Jurkat, Clone E6-1 (cell line): ENCODE measurements around the gene MAN2B1.
"Not testable (repeated sequence)": the region's sequence is repeated elsewhere in the genome, so short reads cannot be mapped to it uniquely, and the experiment has no call there.

ENCODE experiments used
- DNase-seq: peaks from one replicate; pipeline ENCODE4 v3.0.0-alpha.2; 2011; ENCODE audit warnings: low read depth, low spot score
- H3K4me3 ChIP-seq: 2 replicates; pipeline ENCODE4 v1.5.1; 2011; ENCODE audit warnings: mild to moderate bottlenecking, low read length, control low read depth, moderate library complexity

The MAN2B1 gene

DNA sequence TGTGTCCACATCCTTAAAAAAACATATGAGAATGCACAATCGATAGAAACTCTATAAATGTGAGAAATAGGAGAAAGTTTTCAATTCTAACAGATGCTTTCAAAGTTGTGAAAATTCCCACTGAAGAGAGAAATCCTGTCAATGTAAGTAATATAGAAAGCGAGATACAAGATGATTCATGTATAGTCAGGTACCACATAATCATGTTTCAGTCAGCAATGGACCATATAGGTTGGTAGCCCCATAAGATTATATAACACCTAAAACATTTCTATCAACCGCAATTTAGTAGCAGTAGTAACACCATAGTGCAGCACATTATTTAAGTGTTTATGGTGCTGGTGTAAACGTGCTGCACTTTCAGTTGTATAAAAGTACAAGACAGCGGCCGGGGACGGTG, 37.3 kb downstream of the MAN2B1 start:
- DNase-seq = no peak
- H3K4me3 ChIP-seq = no peak overlapping the region

DNA sequence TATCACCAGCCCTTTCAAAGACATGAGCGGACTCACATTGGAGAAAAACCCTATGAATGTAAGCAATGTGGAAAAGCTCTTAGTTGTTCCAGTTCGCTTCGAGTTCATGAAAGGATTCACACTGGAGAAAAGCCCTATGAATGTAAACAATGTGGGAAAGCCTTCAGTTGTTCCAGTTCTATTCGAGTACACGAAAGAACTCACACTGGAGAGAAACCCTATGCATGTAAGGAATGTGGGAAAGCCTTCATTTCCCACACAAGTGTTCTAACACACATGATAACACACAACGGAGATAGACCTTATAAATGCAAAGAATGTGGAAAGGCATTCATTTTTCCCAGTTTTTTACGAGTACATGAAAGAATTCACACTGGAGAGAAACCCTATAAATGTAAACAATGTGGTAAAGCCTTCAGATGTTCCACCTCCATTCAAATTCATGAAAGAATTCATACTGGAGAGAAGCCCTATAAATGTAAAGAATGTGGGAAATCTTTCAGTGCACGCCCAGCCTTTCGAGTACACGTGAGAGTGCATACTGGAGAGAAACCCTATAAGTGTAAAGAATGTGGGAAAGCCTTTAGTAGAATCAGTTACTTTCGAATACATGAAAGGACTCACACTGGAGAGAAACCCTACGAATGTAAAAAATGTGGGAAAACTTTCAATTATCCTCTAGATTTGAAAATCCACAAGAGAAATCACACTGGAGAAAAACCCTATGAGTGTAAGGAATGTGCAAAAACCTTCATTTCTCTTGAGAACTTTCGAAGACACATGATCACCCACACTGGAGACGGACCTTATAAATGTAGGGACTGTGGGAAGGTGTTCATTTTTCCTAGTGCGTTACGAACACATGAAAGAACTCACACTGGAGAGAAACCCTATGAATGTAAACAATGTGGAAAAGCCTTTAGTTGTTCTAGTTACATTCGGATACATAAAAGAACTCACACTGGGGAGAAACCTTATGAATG, 38.2 kb downstream of the MAN2B1 start:
- DNase-seq = no peak
- no peak overlapping the region for H3K4me3 ChIP-seq

DNA sequence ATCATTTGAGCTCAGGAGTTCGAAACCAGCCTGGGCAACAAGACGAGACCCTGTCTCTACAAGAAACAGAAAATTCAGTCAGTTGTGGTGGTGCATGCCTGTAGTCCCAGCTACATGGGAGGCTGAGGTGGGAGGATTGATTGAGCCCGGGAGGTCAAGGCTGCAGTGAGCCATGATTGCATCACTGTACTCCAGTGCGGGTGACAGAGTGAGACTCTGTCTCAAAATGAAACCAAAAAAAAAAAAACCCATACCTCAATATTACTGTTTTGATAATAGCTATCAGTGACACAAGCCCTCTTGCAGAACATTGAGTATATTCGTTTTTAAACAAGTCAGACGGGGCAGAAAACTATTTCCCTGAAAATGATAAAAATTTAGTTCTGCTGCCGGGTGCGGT, 39.6 kb downstream of the MAN2B1 start:
- no peak overlapping the region for H3K4me3 ChIP-seq
- DNase-seq = no peak

DNA sequence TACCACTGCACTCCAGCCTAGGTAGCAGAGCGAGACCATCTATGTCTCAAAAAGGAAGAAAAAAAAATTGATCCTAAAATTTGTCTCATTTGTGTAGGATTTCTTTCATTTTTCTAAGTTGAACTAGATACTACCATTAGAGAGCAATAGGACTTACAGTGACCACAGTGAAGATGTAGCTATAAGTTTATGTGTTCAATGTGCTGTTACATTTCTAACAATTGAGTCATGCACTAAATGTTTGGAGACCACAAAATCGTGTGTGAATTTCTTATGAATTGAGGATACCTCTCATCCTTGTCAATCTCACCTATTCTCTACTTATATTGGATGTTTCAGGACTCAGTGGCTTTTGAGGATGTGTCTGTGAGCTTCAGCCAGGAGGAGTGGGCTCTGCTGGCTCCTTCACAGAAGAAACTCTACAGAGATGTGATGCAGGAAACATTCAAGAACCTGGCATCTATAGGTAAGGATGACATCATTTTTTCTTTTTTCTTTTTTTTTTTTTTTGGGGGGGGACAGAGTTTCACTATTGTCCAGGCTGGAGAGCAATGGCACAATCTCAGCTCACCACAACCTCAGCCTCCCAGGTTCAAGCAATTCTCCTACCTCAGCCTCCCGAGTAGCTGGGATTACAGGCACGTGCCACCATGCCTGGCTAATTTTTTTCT, 43.0 kb downstream of the MAN2B1 start:
- no peak overlapping the region for H3K4me3 ChIP-seq
- DNase-seq = no peak

DNA sequence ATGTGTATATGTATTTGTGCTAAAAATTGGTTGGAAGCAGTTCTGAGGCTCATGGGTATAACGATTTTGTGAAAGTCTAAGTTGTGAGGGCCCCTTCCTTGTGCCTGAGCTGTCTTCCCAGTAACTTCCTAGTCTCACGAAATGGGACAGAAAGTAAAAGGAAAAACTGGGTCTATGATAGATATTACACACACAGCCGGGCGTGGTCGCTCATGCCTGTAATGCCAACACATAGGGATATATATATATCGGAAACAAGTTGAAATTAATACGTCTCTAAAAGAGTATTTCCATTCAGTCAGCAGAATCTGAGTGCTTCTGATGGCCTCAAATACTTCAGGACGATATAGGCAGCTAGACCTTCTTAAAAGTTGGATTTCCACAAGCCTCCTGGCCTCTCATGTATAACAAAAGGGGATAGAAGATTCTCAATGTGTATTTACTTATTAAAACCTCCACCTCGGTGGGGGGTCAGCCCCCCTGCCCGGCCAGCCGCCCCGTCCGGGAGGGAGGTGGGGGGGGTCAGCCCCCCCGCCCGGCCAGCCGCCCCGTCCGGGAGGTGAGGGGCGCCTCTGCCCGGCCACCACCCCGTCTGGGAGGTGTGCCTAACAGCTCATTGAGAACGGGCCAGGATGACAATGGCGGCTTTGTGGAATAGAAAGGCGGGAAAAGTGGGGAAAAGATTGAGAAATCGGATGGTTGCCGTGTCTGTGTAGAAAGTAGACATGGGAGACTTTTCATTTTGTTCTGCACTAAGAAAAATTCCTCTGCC, 45.1 kb downstream of the MAN2B1 start:
- H3K4me3 ChIP-seq, DNase-seq: not testable (repeated sequence)

DNA sequence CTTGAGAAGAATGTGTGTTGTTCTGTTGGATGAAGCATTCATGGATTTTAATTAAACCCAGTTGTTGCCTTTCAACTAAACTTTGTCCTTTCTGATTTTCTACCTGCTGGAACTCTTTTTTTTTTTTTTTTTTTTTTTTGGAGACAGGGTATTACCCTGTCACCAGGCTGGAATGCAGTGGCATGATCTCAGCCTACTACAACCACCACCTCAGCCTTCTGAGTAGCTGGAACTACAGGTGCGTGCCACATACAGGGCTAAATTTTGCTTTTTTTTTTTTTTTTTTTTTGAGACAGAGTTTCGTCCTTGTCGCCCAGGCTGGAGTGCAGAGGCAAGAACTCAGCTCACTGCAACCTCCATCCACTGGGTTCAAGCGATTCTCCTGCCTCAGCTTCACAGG, 48.9 kb downstream of the MAN2B1 start:
- DNase-seq = no peak
- no peak overlapping the region for H3K4me3 ChIP-seq

DNA sequence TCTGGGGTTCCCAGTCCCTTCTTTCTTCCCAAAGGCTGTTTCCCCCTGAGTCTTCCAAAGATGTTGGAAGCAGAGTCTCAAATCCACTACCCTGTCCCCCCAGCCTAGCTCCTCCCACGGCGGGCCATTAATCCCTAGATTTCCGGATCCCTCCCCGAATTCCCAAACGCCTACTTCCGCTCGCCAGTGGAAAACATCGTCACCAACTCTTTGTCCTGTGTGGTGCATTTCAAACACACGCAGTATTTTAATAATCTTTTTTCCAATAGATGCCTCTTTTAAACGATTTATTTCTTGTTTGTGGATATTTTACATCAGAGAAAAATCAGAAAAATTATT, 55.2 kb downstream of the MAN2B1 start:
- H3K4me3 ChIP-seq = peak overlapping the region; percentile 68
- DNase-seq = no peak

DNA sequence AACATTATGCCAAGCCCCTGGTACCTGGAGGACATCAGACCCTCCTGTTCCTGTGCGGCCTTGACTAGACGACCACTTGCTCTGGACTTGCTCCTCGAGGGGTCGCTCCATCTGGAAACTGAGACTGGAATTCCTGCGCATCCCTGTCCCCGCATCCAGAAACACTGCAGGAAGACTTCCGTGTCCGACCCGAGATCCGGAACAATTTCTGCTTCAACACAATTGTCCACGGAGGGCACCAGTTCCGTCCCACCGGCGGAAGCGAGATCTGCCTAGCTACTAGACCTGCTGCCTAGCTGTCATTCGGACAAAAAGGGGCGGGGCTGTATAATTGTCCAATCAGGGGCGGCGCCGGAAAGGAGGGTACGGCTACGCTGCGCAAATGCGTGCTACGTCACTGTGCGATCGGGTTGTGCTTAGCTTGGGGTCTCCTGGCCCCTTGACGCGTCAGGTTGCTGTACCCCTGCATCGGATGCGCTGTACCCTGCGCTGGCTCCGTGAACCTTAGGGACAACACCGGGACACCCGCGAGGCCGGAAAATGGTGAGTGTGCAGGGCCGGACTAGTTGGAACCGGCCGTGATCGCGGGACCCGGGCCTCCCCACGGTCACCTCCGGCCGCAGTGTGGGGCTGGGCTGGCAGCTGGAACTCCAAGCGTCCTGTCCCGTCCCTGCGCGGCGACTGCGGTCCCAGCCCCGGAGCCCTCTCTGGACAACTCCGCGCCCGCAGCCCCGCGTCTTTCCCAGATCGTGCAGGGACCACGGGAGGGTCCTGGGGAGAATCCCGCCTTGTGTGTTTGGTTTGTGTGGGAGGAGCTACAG, 55.8 kb downstream of the MAN2B1 start, which contains the start of the genes ZNF490 and ZNF791:
TSS of gene ZNF490 (minus strand) at position 274 of the 821 bp plus-strand sequence. CDS start at position 141, 133 bp downstream.
TSS of gene ZNF791 (plus strand) at position 381 of the 821 bp plus-strand sequence. CDS start at position 541, 160 bp downstream.
- peak; percentile 95 for DNase-seq

DNA sequence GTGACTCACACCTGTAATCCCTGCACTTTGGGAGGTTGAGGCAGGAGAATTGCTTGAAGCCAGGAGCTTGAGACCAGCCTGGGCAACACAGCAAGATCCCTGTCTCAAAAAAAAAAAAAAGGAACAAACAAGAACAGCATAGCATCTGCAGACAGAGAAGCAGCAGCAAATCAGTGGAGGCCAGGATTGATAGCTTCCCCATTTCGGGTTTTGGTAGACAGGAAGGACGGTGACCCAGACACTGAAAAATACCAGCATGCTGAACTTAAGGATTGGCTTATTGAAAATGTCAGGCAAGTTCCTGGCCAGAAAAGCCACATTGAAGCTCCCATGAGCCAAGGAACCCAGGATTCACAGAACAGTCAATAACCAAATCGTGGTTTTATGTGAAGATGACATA, 58.9 kb downstream of the MAN2B1 start:
- no peak for DNase-seq
- no peak overlapping the region for H3K4me3 ChIP-seq

More for the DNA sequence above, 55.8 kb downstream of the MAN2B1 start, which contains the start of the genes ZNF490 and ZNF791:
- H3K4me3 ChIP-seq = peak within 1 kb of the TSS; percentile 68

DNA sequence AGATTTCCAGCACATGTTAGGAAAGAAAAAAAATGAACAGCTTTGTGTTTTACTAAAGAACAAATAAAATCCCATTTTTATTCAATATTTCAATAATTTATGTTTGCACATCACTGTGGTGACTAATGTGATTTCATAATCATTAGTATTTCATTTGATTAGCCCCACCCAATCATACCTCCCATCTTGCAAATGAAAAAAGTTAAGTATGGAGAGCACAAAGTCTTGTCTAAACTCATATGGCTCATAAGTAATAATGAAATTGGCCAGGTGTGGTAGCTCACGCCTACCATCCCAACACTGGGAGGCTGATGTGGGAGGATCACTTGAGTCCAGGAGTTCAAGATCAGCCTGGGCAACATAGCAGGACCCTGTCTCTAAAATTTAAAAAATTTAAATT, 59.7 kb downstream of the MAN2B1 start:
- no peak for DNase-seq
- H3K4me3 ChIP-seq = no peak overlapping the region

DNA sequence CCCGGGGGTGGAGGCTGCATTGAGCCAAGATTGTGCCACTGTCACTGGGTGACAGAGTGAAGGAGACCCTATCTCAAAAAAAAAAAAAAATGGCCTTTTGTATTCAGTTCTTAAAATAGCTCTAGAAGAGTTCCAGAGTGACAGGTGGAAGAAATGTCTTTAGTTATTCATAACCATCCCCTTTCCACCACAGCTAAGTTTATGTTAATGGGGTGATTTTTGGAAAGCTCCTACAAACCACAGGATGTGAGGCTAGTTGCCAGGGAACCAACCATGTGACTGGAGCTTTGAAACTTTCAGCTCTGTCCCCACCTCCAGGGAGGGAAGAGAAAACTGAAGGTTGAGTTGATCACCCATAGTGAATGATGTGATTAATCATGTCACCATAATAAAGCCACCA, 62.8 kb downstream of the MAN2B1 start:
- DNase-seq = peak; percentile 75
- H3K4me3 ChIP-seq = no peak overlapping the region

DNA sequence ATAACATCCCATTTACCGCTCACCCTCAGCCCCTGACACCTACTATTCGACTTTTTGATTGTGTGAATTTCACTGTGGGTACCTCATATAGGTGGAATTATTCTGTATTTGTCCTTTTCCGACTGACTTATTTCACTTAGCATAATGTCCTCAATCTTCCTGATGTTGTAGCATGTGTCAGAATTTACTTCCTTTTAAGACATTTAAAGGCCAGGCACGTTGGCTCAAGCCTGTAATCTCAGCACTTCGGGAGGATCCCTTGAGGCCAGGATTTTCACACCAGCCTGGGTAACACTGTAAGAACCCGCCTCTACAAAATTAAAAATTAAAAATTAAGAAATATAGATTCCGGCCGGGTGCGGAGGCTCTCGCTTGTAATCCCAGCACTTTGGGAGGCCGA, 68.9 kb downstream of the MAN2B1 start:
- no peak for DNase-seq
- no peak overlapping the region for H3K4me3 ChIP-seq

DNA sequence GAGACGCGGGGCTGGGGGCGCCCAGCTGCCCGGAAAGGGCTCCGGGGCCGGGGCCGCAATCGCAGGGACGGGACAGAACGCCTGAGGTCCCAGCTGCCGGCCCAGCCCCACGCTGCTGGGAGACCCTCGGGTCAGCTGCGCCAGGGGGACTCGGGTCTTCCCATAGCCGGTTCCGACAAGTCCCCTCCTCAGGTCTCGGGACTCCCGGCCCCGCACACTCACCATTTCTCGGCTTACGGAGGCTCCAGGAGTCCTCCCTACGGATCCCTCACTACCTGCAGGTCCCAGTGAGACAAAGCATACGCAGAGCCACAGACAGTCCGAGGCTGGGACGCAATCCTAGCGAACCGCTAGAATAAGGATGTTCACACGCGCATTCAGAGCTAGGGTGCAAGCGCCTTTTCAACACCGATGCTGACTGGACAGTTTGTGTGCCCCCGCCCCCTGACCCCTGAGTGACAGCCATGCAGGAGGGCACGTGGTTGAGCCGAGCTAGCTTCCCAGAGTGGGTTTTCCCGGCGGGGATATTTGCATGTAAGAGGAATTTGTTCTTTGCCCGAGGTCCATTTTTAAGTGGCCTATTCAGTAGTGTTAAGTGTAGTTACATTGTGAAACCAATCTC, 69.5 kb downstream of the MAN2B1 start:
- no peak for DNase-seq
- no peak overlapping the region for H3K4me3 ChIP-seq
